Loucy (cell line): ENCODE results near the gene HLA-DMB.

ENCODE experiments used
- H2AFZ ChIP-seq: fragments of 200-600 bp; sonication (generic); 2 replicates; pipeline ENCODE4 v1.6.0; 2016; ENCODE audit warnings: antibody characterized with exemption, mild to moderate bottlenecking, low read length, moderate library complexity
- H3F3A ChIP-seq: fragments of 200-600 bp; 2 replicates; pipeline ENCODE4 v1.6.0; 2016; ENCODE audit warnings: antibody characterized with exemption, low read depth, mild to moderate bottlenecking
- H3K27me3 ChIP-seq: fragments of 200-600 bp; sonication (generic); 2 replicates; pipeline ENCODE4 v1.6.1; 2014; ENCODE audit warnings: low read length, mild to moderate bottlenecking; ENCODE audit not compliant: insufficient read depth, poor library complexity, severe bottlenecking
- H3K36me3 ChIP-seq: fragments of 200-600 bp; sonication (generic); 2 replicates; pipeline ENCODE4 v1.6.1; 2016; ENCODE audit warnings: low read length; ENCODE audit not compliant: insufficient read depth
- H3K4me1 ChIP-seq: fragments of 200-600 bp; sonication (generic); 2 replicates; pipeline ENCODE4 v1.5.1; 2014; ENCODE audit warnings: low read length, mild to moderate bottlenecking; ENCODE audit not compliant: insufficient read depth, poor library complexity, severe bottlenecking
- H3K4me2 ChIP-seq: fragments of 200-600 bp; sonication (generic); 2 replicates; pipeline ENCODE4 v1.6.0; 2014; ENCODE audit warnings: antibody characterized with exemption, low read length, low read depth, mild to moderate bottlenecking; ENCODE audit not compliant: poor library complexity, severe bottlenecking
- H3K4me3 ChIP-seq: fragments of 200-600 bp; sonication (generic); 2 replicates; pipeline ENCODE4 v1.5.1; 2014; ENCODE audit warnings: low read length, mild to moderate bottlenecking, mixed read lengths; ENCODE audit not compliant: poor library complexity, severe bottlenecking
- H3K79me2 ChIP-seq: fragments of 200-600 bp; sonication (generic); 2 replicates; pipeline ENCODE4 v1.6.1; 2014; ENCODE audit warnings: low read length; ENCODE audit not compliant: insufficient read depth
- H3K9ac ChIP-seq: fragments of 200-600 bp; sonication (generic); 2 replicates; pipeline ENCODE4 v1.6.0; 2014; ENCODE audit warnings: mild to moderate bottlenecking, low read depth, low read length, moderate library complexity; ENCODE audit not compliant: poor library complexity, severe bottlenecking
- H3K9me2 ChIP-seq: fragments of 200-600 bp; sonication (generic); replicated peaks from 2 replicates; pipeline ENCODE4 v1.6.1; 2016; ENCODE audit warnings: low read depth, low read length, mixed read lengths
- H3K9me3 ChIP-seq: fragments of 200-600 bp; sonication (generic); 2 replicates; pipeline ENCODE4 v1.6.1; 2014; ENCODE audit warnings: mild to moderate bottlenecking, antibody characterized with exemption, low read length, low read depth; ENCODE audit not compliant: insufficient read depth
- H4K20me1 ChIP-seq: fragments of 200-600 bp; sonication (generic); 2 replicates; pipeline ENCODE4 v1.6.0; 2014; ENCODE audit warnings: antibody characterized with exemption, low read length, mild to moderate bottlenecking; ENCODE audit not compliant: insufficient read depth, poor library complexity, severe bottlenecking
- EZH2phosphoT487 ChIP-seq: fragments of 200-600 bp; IDR thresholded peaks from 2 replicates; pipeline ENCODE4 v1.6.1; 2018; ENCODE audit warnings: antibody characterized with exemption, mild to moderate bottlenecking, moderate library complexity, borderline replicate concordance
- TF ChIP-seq, protein P1 (sequence below): fragments of 200-600 bp; sonication (generic); conservative IDR thresholded peaks from 2 replicates; pipeline ENCODE4 v1.5.1; 2014; ENCODE audit warnings: mild to moderate bottlenecking, antibody characterized with exemption, low read length

HLA-DMB gene

DNA sequence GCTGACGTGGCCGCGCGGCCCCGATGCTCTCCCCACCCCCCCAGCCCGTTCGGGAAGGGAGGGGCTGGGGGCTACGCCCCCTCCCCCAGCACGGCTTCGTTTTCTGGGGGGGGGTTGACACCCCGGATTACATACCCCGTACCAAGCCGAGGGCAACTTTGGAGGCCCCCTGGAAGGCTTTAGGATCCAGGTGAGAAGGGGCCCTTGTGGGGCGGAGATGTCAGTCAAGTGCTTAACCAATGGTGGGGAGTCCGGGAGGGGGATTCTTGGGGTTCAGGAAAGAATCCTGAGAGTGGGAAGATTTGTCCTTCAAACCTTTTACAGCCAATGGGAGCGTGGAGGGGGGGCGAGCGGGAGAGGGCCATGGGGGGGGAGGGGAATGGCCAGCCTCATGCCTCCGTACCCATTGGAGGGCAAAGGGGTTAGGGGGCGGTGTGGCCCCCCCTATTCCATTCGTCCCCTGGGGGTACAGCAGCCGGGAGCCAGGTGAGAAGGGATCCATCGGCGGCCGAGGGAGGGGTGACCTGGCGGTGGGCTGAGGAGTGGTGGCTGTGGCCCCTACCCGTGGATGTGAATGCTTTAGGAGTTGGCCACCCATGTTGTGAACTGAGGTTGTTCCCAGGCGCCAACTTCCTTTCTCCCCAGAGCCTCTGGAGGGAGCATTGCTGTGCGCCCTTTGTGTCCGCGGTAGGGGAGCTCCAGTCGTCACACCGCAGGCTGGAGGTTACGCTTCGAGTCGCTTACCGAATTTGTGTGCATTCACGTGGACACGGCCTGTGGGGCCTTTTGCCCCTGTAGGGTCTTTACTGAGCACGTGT lies 28.2 kb upstream of the HLA-DMB start:
- Histone ChIP-seq H2AFZ (peak overlapping the region; percentile 48; the same call in 1 of the 2 replicates), H3K4me1 (peaks cover 20% of the 10 kb centered on the region), H3K79me2 (peaks cover 73% of the 10 kb centered on the region), H3K36me3 (peaks cover 25% of the 10 kb centered on the region), H3F3A (peaks cover 16% of the 10 kb centered on the region; the same call in 1 of the 2 replicates), H3K9ac (peak overlapping the region; percentile 100), H3K27me3 (peaks cover 35% of the 10 kb centered on the region), H3K9me2 (no peaks in the 10 kb centered on the region), H3K9me3 (no peaks in the 10 kb centered on the region), H4K20me1 (peaks cover 22% of the 10 kb centered on the region), H3K4me2 (peak overlapping the region; percentile 98), H3K4me3 (peak overlapping the region; percentile 96)
- TF ChIP-seq, protein P1, sequence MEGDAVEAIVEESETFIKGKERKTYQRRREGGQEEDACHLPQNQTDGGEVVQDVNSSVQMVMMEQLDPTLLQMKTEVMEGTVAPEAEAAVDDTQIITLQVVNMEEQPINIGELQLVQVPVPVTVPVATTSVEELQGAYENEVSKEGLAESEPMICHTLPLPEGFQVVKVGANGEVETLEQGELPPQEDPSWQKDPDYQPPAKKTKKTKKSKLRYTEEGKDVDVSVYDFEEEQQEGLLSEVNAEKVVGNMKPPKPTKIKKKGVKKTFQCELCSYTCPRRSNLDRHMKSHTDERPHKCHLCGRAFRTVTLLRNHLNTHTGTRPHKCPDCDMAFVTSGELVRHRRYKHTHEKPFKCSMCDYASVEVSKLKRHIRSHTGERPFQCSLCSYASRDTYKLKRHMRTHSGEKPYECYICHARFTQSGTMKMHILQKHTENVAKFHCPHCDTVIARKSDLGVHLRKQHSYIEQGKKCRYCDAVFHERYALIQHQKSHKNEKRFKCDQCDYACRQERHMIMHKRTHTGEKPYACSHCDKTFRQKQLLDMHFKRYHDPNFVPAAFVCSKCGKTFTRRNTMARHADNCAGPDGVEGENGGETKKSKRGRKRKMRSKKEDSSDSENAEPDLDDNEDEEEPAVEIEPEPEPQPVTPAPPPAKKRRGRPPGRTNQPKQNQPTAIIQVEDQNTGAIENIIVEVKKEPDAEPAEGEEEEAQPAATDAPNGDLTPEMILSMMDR: 0 out of 2 replicates have a peak, but pooled peaks have one; percentile 21
- TF ChIP-seq EZH2phosphoT487: no peak

DNA sequence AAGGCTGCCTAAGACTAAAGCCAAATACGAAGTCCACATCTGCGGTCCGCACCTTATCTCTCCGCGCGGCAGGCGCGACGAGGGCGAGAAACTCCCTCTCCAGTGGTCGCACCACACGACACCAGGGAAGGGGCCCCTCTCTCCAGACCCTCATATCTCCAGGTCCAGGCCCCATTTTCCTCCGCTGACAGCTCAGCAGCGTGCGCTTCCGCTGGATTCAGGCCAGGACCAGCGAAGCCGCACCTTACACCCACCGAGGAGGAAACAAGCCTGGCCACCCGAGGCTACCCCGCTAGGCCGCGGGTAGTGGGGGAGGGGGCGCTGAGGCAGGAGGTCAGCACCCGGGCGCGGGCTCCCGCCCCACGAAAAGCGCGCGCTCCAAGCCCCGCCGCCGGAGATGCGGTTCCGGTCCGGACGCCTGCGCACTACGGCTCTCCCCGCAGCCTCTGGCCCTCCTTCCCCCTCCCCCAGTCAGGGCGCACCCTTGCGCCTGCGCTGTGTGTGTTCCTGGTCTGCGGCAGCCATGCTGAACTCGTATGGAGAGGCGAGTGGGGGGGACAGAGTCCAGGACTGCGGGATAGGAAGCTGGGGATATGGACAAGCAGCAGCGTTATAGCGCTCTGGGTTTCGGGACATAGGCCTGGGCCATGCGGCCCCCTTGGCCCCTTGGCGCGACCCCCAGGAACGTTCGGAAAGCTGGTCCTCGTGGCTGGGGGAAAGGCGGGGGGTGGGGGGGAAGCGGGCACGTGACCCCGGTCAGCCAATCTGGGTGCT lies 27.5 kb upstream of the HLA-DMB start, which contains the start of gene BRD2:
TSS of gene BRD2 (plus strand) at position 502 of the 774 bp plus-strand sequence. CDS start 4,305 bp downstream, outside the sequence.
- TF ChIP-seq, protein P1: no peak
- no peak for TF ChIP-seq EZH2phosphoT487
- Histone ChIP-seq H3K27me3 (peaks cover 30% of the 10 kb centered on the region), H4K20me1 (peaks cover 14% of the 10 kb centered on the region), H3K4me1 (peaks cover 20% of the 10 kb centered on the region), H3K9me2 (no peaks in the 10 kb centered on the region), H3K4me3 (peak within 1 kb of the TSS; percentile 96), H3K79me2 (peaks cover 65% of the 10 kb centered on the region), H3K9me3 (no peaks in the 10 kb centered on the region), H3K9ac (peak within 1 kb of the TSS; percentile 100), H3K36me3 (peaks cover 17% of the 10 kb centered on the region), H3K4me2 (peak within 1 kb of the TSS; percentile 98), H3F3A (peaks cover 16% of the 10 kb centered on the region; the same call in 1 of the 2 replicates), H2AFZ (peak within 1 kb of the TSS; percentile 48)

DNA sequence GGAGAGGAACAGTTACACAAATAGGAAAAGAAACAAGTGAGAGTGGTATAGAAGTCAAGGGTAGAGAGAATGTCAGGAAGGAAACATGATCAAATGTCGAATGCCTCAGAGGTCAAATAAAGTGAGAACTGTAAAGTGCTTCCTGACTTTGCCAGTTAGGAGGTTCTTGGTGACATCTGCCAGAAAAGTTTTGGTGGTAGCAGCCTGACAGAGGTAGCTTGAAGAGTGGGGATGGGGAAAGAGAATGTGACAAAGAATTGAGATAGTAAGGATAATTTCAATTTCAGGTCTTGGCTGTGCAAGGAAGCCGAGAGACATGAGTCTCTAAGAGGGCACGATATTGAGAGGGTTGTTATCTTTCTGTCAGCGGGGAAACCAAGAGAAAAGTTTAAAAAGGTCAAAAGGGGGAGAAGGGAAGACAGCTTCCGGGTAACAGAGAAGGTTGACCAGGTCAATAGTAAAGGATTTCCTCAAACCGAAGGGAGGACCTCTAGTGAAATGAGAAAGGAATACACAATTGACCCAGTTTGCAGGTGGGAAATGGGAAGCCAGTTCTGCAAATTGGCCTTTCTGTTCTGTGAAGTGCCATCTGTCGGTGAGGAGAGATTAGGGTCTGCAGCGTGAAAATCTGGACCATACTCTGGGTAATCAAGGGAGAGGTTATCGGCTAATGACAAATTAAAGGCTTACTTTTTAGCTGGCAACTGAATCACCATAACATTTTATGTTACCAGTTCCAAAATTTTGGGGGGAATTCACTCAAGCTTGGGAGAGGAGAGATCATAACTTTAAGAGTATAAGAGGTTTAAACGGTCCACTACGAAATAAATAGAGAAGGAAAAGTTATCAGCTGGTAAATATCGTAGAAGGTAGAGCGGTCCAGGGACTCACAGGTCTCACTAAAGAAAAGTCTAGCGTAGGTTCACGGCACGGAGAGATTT lies 26.6 kb upstream of the HLA-DMB start:
- Histone ChIP-seq H3K79me2 (peaks cover 56% of the 10 kb centered on the region), H2AFZ (peak overlapping the region; percentile 48; the same call in 1 of the 2 replicates), H3K9ac (peak overlapping the region; percentile 100), H3K4me1 (peaks cover 20% of the 10 kb centered on the region), H3K4me2 (peak overlapping the region; percentile 98), H3K36me3 (peaks cover 8% of the 10 kb centered on the region), H3K9me3 (no peaks in the 10 kb centered on the region), H3F3A (peaks cover 16% of the 10 kb centered on the region; the same call in 1 of the 2 replicates), H3K9me2 (no peaks in the 10 kb centered on the region), H3K27me3 (peaks cover 21% of the 10 kb centered on the region), H4K20me1 (peaks cover 5% of the 10 kb centered on the region), H3K4me3 (peak overlapping the region; percentile 96)
- TF ChIP-seq EZH2phosphoT487: no peak
- TF ChIP-seq, protein P1: peak; percentile 86
